HG02970 (cell line): ENCODE measurements around the gene ATN1.

Source experiments
- ATAC-seq: cut with Tn5 transposase; IDR thresholded peaks from one replicate; pipeline ENCODE4 v1.9.1; 2021; ENCODE audit warnings: mild to moderate bottlenecking, moderate library complexity, moderate number of reproducible peaks; ENCODE audit not compliant: unreplicated experiment, low FRiP score

Gene ATN1

DNA sequence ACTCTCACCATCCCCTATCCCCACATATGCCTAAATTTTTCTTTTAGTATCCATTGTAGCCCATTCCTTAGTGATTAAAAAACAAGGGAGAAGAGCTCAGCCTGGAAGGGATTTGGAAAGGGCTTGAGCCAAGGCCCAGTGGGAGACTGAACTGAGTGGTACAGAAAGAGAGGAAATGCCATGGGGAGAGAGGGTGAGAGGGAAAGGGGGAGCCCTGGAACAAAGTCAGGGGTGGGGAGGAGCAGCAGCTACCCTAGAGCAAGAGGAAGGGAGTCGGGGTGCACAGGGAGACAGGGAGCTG is 2.6 kb upstream of the ATN1 start:
- no peak for ATAC-seq

GRCh38 chr12:6925540-6926279 is 2.0 kb upstream of the ATN1 start:
- no peak for ATAC-seq

- no peak for ATAC-seq
Measured at GRCh38 chr12:6928022-6928702, 403 bp downstream of the ATN1 start.

GRCh38 chr12:6928703-6929407 is 1.1 kb downstream of the ATN1 start:
- ATAC-seq: no peak

DNA sequence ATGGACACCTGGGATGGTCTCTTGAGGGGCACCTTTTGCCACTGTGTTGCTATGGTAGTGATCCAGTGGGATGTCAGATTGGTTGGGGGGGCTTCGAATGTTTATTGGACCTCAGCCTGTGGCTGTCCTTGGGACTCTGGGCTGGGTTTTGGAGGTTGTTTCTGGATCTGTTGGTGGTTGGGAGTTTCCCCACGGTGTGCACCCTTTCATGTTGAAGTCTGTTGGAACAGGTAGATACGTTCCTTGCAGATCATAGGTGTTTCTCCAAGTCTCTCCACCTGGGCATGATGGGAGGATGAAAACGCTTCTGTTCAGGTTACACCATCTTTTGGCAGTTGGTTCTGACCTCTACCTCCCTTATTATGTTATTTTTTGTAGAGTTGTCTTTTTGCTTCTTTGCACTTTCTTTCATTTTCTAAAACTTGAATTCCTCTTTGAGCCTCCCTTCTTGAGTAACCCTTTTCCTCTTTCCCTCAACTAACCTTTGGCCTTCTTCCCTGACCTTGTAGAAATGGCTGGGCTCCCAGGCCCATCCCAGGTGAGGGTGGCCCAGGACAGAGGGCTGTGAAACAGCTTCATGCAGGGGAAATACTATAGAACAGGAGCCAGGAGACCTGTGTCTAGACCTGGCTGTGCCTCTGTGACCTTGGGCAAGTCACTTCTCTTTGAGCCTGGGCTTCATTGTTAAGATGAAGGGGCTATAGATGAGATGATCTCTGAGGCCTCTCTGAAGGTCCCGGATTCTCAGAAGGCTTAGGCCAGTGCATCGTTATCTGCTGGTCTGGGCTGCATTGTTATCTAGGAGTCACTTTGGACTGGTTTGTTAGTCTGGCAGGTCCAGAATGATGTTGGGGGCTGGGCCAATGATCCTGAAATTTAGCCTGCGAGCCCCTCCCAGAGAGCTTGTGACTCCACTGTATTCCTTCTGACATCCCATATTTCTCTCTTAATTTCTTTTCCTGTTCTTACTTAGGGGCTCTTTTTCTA is 2.0 kb downstream of the ATN1 start:
- ATAC-seq: no peak

GRCh38 chr12:6932766-6933165 is 5.0 kb downstream of the ATN1 start:
- ATAC-seq: no peak

- ATAC-seq: no peak
Measured at GRCh38 chr12:6934110-6934509, 6.4 kb downstream of the ATN1 start.

GRCh38 chr12:6935371-6936193 is 7.8 kb downstream of the ATN1 start:
- ATAC-seq: no peak

DNA sequence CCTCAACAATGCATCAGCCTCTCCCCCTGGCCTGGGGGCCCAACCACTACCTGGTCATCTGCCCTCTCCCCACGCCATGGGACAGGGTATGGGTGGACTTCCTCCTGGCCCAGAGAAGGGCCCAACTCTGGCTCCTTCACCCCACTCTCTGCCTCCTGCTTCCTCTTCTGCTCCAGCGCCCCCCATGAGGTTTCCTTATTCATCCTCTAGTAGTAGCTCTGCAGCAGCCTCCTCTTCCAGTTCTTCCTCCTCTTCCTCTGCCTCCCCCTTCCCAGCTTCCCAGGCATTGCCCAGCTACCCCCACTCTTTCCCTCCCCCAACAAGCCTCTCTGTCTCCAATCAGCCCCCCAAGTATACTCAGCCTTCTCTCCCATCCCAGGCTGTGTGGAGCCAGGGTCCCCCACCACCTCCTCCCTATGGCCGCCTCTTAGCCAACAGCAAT is 8.5 kb downstream of the ATN1 start:
- ATAC-seq: no peak

DNA sequence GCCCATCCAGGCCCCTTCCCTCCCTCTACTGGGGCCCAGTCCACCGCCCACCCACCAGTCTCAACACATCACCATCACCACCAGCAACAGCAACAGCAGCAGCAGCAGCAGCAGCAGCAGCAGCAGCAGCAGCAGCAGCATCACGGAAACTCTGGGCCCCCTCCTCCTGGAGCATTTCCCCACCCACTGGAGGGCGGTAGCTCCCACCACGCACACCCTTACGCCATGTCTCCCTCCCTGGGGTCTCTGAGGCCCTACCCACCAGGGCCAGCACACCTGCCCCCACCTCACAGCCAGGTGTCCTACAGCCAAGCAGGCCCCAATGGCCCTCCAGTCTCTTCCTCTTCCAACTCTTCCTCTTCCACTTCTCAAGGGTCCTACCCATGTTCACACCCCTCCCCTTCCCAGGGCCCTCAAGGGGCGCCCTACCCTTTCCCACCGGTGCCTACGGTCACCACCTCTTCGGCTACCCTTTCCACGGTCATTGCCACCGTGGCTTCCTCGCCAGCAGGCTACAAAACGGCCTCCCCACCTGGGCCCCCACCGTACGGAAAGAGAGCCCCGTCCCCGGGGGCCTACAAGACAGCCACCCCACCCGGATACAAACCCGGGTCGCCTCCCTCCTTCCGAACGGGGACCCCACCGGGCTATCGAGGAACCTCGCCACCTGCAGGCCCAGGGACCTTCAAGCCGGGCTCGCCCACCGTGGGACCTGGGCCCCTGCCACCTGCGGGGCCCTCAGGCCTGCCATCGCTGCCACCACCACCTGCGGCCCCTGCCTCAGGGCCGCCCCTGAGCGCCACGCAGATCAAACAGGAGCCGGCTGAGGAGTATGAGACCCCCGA is 9.1 kb downstream of the ATN1 start:
- ATAC-seq: no peak

DNA sequence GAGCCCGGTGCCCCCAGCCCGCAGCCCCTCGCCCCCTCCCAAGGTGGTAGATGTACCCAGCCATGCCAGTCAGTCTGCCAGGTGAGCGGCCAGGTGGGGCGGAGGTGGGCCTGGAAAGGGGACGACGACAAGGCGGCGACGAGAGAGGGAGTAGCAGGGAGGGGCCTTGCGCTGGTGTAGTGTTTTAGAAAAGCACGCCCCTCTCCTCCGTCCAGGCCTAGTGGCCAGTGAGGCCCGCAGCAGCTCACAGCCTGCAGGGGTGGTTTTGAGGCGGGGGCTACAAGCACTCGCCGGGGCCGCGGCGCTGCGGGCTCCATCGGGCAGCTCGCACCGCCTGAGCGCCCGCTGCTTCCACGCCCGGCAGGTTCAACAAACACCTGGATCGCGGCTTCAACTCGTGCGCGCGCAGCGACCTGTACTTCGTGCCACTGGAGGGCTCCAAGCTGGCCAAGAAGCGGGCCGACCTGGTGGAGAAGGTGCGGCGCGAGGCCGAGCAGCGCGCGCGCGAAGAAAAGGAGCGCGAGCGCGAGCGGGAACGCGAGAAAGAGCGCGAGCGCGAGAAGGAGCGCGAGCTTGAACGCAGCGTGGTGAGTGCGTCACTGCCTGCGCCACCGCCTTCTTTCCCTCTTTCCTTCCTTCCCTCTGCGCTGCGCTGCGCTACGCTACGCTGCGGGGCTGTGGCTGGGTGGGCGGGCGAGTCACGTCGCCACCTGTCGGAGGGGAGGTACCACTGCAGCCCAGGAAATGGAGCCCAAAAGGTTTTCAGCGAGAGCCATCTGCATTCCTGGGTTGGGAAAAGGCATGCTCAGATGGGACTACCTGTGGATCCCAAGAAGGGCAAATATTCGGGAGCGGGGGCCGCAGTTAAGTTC is 10.0 kb downstream of the ATN1 start:
- ATAC-seq: peak; percentile 83

DNA sequence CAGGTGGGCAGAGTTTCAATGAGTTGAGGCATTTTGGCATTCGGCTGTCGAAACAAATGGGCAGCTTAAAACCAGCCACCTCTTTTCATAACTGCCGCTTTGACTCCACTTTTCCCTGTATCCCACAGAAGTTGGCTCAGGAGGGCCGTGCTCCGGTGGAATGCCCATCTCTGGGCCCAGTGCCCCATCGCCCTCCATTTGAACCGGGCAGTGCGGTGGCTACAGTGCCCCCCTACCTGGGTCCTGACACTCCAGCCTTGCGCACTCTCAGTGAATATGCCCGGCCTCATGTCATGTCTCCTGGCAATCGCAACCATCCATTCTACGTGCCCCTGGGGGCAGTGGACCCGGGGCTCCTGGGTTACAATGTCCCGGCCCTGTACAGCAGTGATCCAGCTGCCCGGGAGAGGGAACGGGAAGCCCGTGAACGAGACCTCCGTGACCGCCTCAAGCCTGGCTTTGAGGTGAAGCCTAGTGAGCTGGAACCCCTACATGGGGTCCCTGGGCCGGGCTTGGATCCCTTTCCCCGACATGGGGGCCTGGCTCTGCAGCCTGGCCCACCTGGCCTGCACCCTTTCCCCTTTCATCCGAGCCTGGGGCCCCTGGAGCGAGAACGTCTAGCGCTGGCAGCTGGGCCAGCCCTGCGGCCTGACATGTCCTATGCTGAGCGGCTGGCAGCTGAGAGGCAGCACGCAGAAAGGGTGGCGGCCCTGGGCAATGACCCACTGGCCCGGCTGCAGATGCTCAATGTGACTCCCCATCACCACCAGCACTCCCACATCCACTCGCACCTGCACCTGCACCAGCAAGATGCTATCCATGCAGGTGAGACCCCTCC is 10.8 kb downstream of the ATN1 start:
- no peak for ATAC-seq

DNA sequence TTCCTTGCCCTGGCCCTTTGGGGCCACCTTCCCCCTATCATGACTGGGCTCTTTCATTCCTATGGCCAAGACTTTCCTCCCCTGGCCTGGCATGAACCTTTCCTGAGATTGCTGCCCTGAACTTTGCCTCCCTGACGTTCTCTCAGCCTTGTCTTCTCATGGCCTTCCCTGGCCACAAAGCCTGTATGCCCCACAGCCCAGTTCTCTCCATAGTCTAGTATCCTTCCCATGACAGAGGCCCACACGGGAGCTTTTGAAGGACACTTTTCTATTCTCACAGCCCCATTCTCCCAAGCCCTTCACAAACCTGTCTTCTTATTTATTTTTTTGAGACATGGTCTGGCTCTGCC is 11.4 kb downstream of the ATN1 start:
- ATAC-seq: no peak

DNA sequence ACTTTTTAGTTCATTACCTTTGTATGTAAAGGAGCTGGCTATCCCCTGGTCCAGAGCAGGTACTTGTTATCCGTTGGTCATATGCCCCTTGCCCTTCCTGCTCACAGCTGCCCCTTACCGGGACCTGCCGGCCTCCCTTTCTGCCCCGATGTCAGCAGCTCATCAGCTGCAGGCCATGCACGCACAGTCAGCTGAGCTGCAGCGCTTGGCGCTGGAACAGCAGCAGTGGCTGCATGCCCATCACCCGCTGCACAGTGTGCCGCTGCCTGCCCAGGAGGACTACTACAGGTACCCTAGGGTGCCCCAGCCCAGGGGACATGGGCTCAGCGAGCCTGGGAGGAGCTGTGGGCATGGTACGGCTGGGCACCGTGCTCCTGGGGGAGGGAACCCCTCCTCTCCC is 13.5 kb downstream of the ATN1 start:
- no peak for ATAC-seq

DNA sequence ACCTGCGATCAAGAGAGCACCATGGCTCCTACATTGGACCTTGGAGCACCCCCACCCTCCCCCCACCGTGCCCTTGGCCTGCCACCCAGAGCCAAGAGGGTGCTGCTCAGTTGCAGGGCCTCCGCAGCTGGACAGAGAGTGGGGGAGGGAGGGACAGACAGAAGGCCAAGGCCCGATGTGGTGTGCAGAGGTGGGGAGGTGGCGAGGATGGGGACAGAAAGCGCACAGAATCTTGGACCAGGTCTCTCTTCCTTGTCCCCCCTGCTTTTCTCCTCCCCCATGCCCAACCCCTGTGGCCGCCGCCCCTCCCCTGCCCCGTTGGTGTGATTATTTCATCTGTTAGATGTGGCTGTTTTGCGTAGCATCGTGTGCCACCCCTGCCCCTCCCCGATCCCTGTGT is 14.0 kb downstream of the ATN1 start:
- no peak for ATAC-seq

DNA sequence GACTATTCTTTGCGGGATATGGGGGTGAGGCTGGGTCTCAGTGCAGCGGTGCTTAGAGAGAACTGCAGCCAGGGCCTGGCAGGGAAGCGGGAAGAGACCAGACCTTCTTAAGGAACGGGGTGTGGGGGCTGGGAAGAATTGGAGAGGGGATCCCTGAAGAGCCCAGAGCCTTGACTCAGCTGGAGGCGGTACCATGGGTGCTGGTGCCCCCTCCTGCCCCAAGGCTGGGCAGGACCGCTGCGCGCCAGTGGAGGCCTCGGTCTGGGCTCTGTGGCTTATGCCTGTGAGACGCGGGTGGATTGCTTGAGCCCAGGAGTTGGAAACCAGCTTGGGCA is 14.5 kb downstream of the ATN1 start:
- no peak for ATAC-seq

- ATAC-seq: peak; percentile 28
Measured at GRCh38 chr12:6943389-6943721, 15.6 kb downstream of the ATN1 start.
